GM23248 (cell line): ENCODE data around the gene GPR52. TPM values are rescaled to one million over a fixed set of nuclear protein-coding genes. Genes with fewer than 3 reads are reported as not detected.
A peak's percentile ranks its signal among the peaks of the same experiment; 100 is the strongest.

ENCODE experiments used
- DNase-seq: peaks from one replicate; pipeline ENCODE4 v3.0.0-alpha.2; 2015
- H2AFZ ChIP-seq: fragments of 200-600 bp; sonication (generic); 2 replicates; pipeline ENCODE4 v1.6.1; 2016; ENCODE audit warnings: antibody characterized with exemption
- H3F3A ChIP-seq: fragments of 200-600 bp; sonication (generic); 2 replicates; pipeline ENCODE4 v1.6.1; 2016; ENCODE audit warnings: mild to moderate bottlenecking, antibody characterized with exemption, mixed run types; ENCODE audit not compliant: insufficient read depth
- H3K27ac ChIP-seq: fragments of 200-600 bp; sonication (generic); 2 replicates; pipeline ENCODE4 v1.5.1; 2016; ENCODE audit warnings: mild to moderate bottlenecking
- H3K27me3 ChIP-seq: fragments of 200-600 bp; sonication (generic); replicated peaks from 2 replicates; pipeline ENCODE4 v1.6.1; 2016; ENCODE audit warnings: mild to moderate bottlenecking; ENCODE audit not compliant: insufficient read depth
- H3K36me3 ChIP-seq: fragments of 200-600 bp; sonication (generic); 2 replicates; pipeline ENCODE4 v1.6.1; 2016; ENCODE audit warnings: low read depth, mild to moderate bottlenecking
- H3K4me1 ChIP-seq: fragments of 200-600 bp; sonication (generic); 2 replicates; pipeline ENCODE4 v1.6.1; 2016; ENCODE audit warnings: mild to moderate bottlenecking; ENCODE audit not compliant: insufficient read depth
- H3K4me2 ChIP-seq: fragments of 200-600 bp; sonication (generic); one replicate; pipeline ENCODE4 v1.6.1; 2016; ENCODE audit warnings: mild to moderate bottlenecking; ENCODE audit not compliant: unreplicated experiment
- H3K4me3 ChIP-seq: fragments of 200-600 bp; sonication (generic); 2 replicates; pipeline ENCODE4 v1.5.1; 2016; ENCODE audit warnings: mild to moderate bottlenecking
- H3K79me2 ChIP-seq: fragments of 200-600 bp; sonication (generic); 2 replicates; pipeline ENCODE4 v1.6.1; 2016; ENCODE audit warnings: mild to moderate bottlenecking; ENCODE audit not compliant: insufficient read depth
- H3K9ac ChIP-seq: fragments of 200-600 bp; sonication (generic); 2 replicates; pipeline ENCODE4 v1.6.1; 2016; ENCODE audit warnings: mild to moderate bottlenecking
- H3K9me2 ChIP-seq: fragments of 200-600 bp; sonication (generic); 2 replicates; pipeline ENCODE4 v1.6.1; 2016; ENCODE audit warnings: mixed run types, mild to moderate bottlenecking, moderate library complexity; ENCODE audit not compliant: insufficient read depth
- H3K9me3 ChIP-seq: fragments of 200-600 bp; sonication (generic); one replicate; pipeline ENCODE4 v1.6.1; 2017; ENCODE audit warnings: low read depth
- H4K20me1 ChIP-seq: fragments of 200-600 bp; sonication (generic); 2 replicates; pipeline ENCODE4 v1.6.0; 2016; ENCODE audit not compliant: insufficient read depth
- EZH2 ChIP-seq: fragments of 200-600 bp; sonication (generic); IDR thresholded peaks from 2 replicates; pipeline ENCODE4 v1.6.1; 2018; ENCODE audit warnings: antibody characterized with exemption, mild to moderate bottlenecking; ENCODE audit not compliant: insufficient read depth, poor library complexity, severe bottlenecking
- EZH2phosphoT487 ChIP-seq: fragments of 200-600 bp; sonication (generic); IDR thresholded peaks from 2 replicates; pipeline ENCODE4 v1.6.1; 2018; ENCODE audit warnings: antibody characterized with exemption, moderate library complexity, mild to moderate bottlenecking, low read depth; ENCODE audit not compliant: insufficient read depth
- WGBS, 2 experiments: methylation state at CpG; one replicate each; pipeline ENCODE4 v1.1.6; 2015 to 2017; ENCODE audit warnings: low lambda C conversion rate in 2 of 2, low coverage in 1 of 2; ENCODE audit errors: missing lambda C conversion rate in 2 of 2; 5-methylcytosine and 5-hydroxymethylcytosine counted together
- in situ Hi-C: fragments of 300-500 bp; cut with MboI; formaldehyde crosslinking; loops from 2 replicates; pipeline ENCODE4 v1.15.0; 2020
- polyA plus RNA-seq: library from polyadenylated mRNA; unstranded; fragments of >200 nt; fragmentation: Nextera tagmentation; extraction: Ambion mirVana; gene quantifications from 2 replicates; pipeline ENCODE4 v1.2.1, GENCODE V29; 2016
- total RNA-seq: library from RNA; depleted of rRNA; stranded (reverse); fragments of >200 nt; shearing (Covaris generic); gene quantifications from 2 replicates; pipeline ENCODE4 v1.2.3, GENCODE V29; 2014

GPR52 gene
- total and polyA plus RNA-seq, 2 experiments from 2014 or later, result not detected

DNA sequence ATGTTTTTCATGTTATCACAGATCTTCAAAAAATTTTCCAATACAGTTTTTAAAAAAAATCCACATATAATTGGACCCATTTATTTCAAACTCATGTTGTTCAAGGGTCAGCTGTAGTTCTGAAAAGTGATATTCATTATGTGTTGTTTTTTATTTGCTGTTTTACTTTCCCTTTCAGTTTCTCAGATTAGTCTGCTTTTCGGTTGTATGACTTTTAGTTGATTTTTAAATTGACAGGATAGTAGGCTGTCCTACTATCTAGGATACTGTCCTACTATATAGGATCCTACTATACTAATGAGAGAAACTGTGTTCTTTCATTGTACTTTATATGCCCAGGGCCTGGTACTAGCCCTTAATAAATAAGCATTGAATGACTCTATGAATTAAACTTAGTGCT is 33.6 kb upstream of the GPR52 start:
- peak overlapping the region; percentile 46 for H3K9ac ChIP-seq
- peak overlapping the region; percentile 65 for H3K4me2 ChIP-seq
- in situ Hi-C loops, result no loop called here
- H3K9me2 ChIP-seq, result no peaks in the 10 kb centered on the region
- H3K36me3 ChIP-seq, result no peaks in the 10 kb centered on the region
- peak overlapping the region; percentile 65 for H2AFZ ChIP-seq
- H3K4me3 ChIP-seq, result peak overlapping the region; percentile 58
- WGBS, 2 experiments, result 15 to 16% methylated on average over 1 of the region's 1 CpG
- H3K27me3 ChIP-seq, result no peaks in the 10 kb centered on the region
- TF ChIP-seq EZH2phosphoT487 (no peak), EZH2 (no peak)
- H3K79me2 ChIP-seq, result no peaks in the 10 kb centered on the region
- DNase-seq, result peak; percentile 16
- no peaks in the 10 kb centered on the region for H3K4me1 ChIP-seq
- H3K9me3 ChIP-seq, result no peaks in the 10 kb centered on the region
- no peak overlapping the region for H3K27ac ChIP-seq
- H4K20me1 ChIP-seq, result no peaks in the 10 kb centered on the region
- no peaks in the 10 kb centered on the region for H3F3A ChIP-seq

DNA sequence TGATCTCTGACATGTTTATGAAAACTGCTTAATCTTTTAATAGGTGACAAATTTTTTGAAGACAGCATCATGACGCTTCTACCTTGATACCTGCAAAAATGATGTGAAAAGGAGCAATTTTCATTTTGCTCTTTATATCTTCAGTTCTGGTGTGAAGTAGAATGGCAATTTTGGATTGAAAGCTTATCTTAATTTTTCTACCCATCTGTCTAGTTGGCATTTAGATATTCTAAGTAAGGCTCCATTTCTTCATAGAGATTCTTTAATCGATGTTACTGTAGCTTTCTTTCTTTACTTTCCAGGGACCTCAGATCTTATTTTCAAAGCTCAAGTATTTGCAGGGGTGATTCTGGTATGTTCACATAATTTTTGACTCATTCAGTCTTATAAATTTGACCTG is 32.3 kb upstream of the GPR52 start:
- TF ChIP-seq EZH2phosphoT487, result no peak
- no peak overlapping the region for H3K4me2 ChIP-seq
- no peak overlapping the region for H3K27ac ChIP-seq
- no peaks in the 10 kb centered on the region for H3K9me2 ChIP-seq
- H3K9me3 ChIP-seq, result no peaks in the 10 kb centered on the region
- 100% methylated on average over 2 of the region's 2 CpGs for WGBS, 2 experiments
- no peaks in the 10 kb centered on the region for H3K79me2 ChIP-seq
- no peak for DNase-seq
- in situ Hi-C loops, result no loop called here
- no peak overlapping the region for H3K9ac ChIP-seq
- no peaks in the 10 kb centered on the region for H3F3A ChIP-seq
- no peaks in the 10 kb centered on the region for H3K27me3 ChIP-seq
- H3K4me3 ChIP-seq, result no peak overlapping the region
- H4K20me1 ChIP-seq, result no peaks in the 10 kb centered on the region
- no peak overlapping the region for H2AFZ ChIP-seq
- no peaks in the 10 kb centered on the region for H3K36me3 ChIP-seq
- no peaks in the 10 kb centered on the region for H3K4me1 ChIP-seq

DNA sequence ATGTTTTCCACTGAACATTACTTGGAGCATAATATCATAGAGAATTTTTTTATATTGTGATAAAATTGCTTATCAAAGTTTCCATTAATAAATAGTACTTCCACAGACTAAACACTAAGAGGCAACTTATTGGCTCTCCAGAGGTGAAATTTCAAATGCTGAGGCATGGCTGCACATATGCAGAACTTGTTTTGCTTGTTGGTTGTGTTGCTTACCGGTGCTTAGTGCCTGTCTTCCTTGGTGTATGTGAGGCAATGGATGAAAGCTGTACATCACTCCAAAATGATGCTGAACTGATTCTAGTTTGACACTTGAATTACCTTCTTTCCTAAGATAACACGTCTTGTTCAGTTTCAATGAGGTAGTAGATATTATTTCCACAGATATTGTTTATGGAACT is 29.8 kb upstream of the GPR52 start:
- no peaks in the 10 kb centered on the region for H3K4me1 ChIP-seq
- H3K9ac ChIP-seq, result no peak overlapping the region
- H3F3A ChIP-seq, result no peaks in the 10 kb centered on the region
- H3K36me3 ChIP-seq, result no peaks in the 10 kb centered on the region
- H3K9me3 ChIP-seq, result no peaks in the 10 kb centered on the region
- no peak overlapping the region for H2AFZ ChIP-seq
- no peaks in the 10 kb centered on the region for H3K79me2 ChIP-seq
- in situ Hi-C loops, result no loop called here
- H3K9me2 ChIP-seq, result no peaks in the 10 kb centered on the region
- H3K4me2 ChIP-seq, result no peak overlapping the region
- H3K27me3 ChIP-seq, result no peaks in the 10 kb centered on the region
- TF ChIP-seq EZH2phosphoT487 (no peak), EZH2 (no peak)
- DNase-seq, result no peak
- H4K20me1 ChIP-seq, result no peaks in the 10 kb centered on the region
- H3K4me3 ChIP-seq, result no peak overlapping the region
- no peak overlapping the region for H3K27ac ChIP-seq
- WGBS, 2 experiments, result 92 to 100% methylated on average over 2 of the region's 2 CpGs

DNA sequence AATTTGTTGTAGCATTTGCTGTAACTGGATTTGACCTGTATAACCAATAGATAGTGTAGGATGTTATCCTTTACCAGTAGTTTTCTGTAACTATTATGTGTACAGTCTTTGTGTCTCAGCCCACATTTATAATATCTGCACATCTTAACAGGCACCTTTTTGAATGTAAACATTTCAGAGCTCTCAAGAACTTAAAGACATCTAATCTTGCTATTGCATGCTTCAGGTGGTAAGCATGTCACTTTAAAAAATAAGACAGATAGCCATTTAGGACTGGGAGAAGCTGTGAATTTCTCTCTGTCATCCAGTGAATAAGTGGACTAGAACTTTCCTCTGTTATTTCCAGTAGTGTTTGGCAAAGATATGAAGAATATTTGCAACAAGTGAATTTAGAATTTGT is 22.6 kb upstream of the GPR52 start:
- H3K27me3 ChIP-seq, result no peaks in the 10 kb centered on the region
- H3K36me3 ChIP-seq, result no peaks in the 10 kb centered on the region
- H3K27ac ChIP-seq, result no peak overlapping the region
- H3K9ac ChIP-seq, result no peak overlapping the region
- no peaks in the 10 kb centered on the region for H3K79me2 ChIP-seq
- H3K4me3 ChIP-seq, result no peak overlapping the region
- no peaks in the 10 kb centered on the region for H3F3A ChIP-seq
- H3K4me2 ChIP-seq, result no peak overlapping the region
- no peaks in the 10 kb centered on the region for H4K20me1 ChIP-seq
- H3K9me2 ChIP-seq, result no peaks in the 10 kb centered on the region
- H3K9me3 ChIP-seq, result no peaks in the 10 kb centered on the region
- no peak overlapping the region for H2AFZ ChIP-seq
- no peak for TF ChIP-seq EZH2phosphoT487
- no peak for TF ChIP-seq EZH2
- DNase-seq, result no peak
- H3K4me1 ChIP-seq, result no peaks in the 10 kb centered on the region
- in situ Hi-C loops, result no loop called here

DNA sequence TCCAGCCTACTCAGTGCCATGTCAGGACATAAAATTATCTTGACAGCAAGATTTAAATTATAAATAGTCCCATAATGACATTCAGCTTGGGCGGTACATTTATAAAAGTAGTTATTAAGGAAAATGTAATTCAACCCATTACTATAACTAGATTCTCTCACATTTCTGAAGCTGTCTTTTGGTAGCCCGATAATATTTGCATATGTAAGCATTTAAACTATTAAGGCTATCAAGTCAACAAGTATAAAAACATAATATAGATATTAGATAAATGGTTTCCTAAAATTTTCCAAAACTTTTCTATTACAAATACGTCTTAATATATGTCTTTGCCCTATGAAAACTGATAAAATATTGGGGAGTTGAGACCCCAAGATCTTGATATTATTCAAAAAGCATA is 21.6 kb upstream of the GPR52 start:
- no peak overlapping the region for H2AFZ ChIP-seq
- H3K4me3 ChIP-seq, result no peak overlapping the region
- TF ChIP-seq EZH2, result no peak
- TF ChIP-seq EZH2phosphoT487, result no peak
- no peak overlapping the region for H3K4me2 ChIP-seq
- H4K20me1 ChIP-seq, result no peaks in the 10 kb centered on the region
- H3K27me3 ChIP-seq, result no peaks in the 10 kb centered on the region
- H3K36me3 ChIP-seq, result no peaks in the 10 kb centered on the region
- DNase-seq, result no peak
- 85 to 87% methylated on average over 3 of the region's 3 CpGs for WGBS, 2 experiments
- no peaks in the 10 kb centered on the region for H3F3A ChIP-seq
- no peaks in the 10 kb centered on the region for H3K4me1 ChIP-seq
- in situ Hi-C loops, result no loop called here
- no peaks in the 10 kb centered on the region for H3K79me2 ChIP-seq
- H3K27ac ChIP-seq, result no peak overlapping the region
- H3K9me3 ChIP-seq, result no peaks in the 10 kb centered on the region
- no peak overlapping the region for H3K9ac ChIP-seq
- no peaks in the 10 kb centered on the region for H3K9me2 ChIP-seq
